T47D (cell line): ENCODE measurements around the gene GAS6.

Source experiments
- DNase-seq, 2 experiments: peaks; one replicate each; pipeline versions ENCODE4 v3.0.0 to v3.0.0-alpha.2; 2011 to 2012; ENCODE audit warnings: low read depth in 1 of 2, low spot score in 1 of 2
- JUND ChIP-seq: IDR thresholded peaks from 2 replicates; pipeline ENCODE4 v1.6.1; 2012; ENCODE audit warnings: low read depth
- in situ Hi-C: cut with HindIII; loops from 2 replicates; pipeline ENCODE4 v1.10.0; 2016; ENCODE audit warnings: low sequenced_read_pairs, low pct_unique_long_range_greater_than_20kb

Gene GAS6

GRCh38 chr13:113813749-113814434 lies 50.0 kb downstream of the GAS6 start:
- in situ Hi-C loops: no loop called here
- no peak for TF ChIP-seq JUND
- DNase-seq: peak; percentile 60 to 71

GRCh38 chr13:113813070-113813748 lies 50.7 kb downstream of the GAS6 start:
- TF ChIP-seq JUND: no peak
- in situ Hi-C loops: no loop called here
- no peak for DNase-seq

DNA sequence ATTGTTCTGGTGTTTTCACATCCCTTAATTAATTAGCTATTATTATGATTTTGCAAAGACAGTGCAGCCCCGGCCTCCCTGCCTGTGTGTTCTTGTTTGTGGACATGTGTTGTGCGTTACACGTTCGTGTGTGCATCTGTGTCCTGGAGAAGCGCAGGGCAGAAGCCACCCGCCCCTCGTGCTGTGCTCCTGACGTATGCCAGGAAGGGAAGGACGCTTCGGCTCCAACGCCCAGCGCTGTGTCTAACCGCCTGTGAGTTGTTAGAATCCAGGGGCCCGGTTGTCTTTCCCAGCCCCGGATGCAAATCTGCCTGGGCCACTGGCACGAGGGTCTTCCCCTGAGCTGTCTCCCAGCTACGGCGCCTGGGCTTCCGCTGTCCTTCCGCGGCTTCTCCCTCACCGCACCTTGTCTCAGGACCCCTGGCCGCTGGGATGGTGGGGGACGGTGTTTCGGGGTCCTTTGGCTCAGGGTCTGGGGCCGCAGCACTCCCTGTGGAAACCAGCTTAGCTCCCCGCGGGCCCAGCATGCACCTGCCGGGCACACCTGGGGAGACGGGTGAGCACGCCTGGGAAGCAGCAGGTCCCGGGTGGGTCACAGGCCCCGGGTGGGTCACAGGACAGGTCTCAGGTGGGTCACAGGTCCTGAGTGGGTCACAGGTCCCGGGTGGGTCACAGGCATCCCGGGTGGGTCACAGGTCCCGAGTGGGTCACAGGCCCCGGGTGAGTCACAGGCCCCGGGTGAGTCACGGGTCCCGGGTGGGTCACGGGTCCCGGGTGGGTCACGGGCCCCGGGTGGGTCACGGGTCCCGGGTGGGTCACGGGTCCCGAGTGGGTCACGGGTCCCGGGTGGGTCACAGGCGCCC lies 51.5 kb downstream of the GAS6 start:
- no peak for DNase-seq
- in situ Hi-C loops: no loop called here
- TF ChIP-seq JUND: no peak

DNA sequence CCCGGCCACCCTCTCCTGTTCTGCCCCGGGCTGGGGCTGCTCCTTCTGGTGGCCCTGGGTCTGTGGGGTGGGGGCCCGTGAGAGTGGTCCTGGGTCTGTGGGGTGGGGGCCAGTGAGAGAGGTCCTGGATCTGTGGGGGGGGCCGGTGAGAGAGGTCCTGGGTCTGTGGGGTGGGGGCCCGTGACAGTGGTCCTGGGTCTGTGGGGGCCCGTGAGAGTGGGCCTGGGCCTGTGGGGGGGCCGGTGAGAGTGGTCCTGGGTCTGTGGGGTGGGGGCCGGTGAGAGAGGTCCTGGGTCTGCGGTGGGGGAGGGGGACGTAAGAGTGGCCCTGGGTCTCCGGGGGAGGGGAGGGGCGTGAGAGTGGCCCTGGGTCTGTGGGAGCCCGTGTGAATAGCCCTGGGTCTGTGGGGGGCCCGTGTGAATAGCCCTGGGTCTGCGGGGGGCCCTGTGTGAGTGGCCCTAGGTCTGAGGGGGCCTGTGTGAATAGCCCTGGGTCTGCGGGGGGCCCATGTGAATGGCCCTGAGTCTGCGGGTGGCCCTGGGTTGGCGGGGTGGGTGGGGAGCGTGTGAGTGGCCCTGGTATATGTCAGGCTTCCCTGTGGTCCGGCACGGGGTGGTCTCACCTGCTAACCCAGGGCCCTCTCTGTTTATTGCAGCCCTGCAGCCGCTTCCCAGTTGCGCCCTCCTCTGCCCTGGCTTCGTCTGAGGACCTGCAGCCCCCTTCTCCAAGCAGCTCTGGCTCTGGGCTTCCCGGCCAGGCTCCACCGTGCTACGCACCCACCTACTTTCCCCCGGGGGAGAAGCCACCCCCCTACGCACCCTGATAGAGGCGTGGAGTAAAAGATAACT lies 52.6 kb downstream of the GAS6 start:
- in situ Hi-C loops: no loop called here
- no peak for DNase-seq
- TF ChIP-seq JUND: no peak

- DNase-seq: no peak
- in situ Hi-C loops: no loop called here
- no peak for TF ChIP-seq JUND
These were observed 53.2 kb downstream of the GAS6 start for GRCh38 chr13:113810640-113811039.

DNA sequence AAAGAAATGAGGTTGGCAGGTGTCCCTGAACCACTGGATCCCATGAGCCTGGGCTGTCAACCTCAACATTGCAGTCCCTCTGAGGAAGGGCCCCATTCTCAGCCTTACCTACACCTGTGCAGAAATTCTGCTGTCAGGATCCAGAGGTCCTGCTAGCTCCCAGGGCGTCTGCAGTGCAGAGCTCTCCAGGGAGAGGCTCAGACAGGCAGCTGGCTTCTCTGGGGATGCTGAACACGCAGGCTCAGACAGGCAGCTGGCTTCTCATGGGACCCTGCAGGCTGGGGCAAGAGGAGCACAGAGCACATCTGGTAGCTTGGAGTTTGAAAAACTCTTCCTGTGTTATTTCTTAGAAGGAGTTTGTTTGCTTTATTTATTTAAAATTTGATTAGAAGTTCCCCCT lies 53.9 kb downstream of the GAS6 start:
- TF ChIP-seq JUND: no peak
- in situ Hi-C loops: no loop called here
- no peak for DNase-seq

DNA sequence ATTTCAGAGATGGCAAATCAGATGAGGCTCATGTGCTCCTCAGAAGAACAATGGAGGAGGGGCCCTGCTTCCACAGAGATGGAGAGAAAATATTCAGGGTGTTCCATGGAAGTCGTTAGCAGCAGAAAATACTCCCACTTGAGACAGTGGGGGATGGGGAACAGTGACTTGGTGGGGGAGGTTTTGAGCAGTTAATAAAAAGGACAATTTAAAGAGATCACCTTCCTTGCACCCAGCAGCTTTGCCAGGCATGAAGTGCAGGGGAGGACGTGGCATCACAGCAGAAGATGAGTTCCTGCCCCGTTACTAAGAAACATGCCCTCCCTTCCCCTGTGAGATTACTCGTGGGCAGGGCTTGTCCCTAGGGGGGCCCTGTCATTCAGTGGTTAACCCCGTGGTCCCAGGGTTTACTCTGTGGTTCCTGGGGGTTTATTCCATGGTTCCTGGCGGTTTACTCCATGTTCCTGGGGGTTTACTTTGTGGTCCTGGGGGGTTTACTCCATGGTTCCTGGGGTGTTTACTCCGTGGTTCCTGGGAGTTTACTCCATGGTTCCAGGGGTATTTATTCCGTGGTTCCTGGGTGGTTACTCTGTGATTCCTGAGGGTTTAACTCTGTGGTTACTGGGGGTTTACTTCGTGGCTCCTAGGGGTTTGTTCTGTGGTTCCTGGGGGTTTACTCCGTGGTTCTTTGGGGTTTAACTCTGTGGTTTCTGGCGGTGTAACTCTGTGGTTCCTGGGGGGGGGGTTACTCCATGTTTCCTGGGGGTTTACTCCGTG lies 55.6 kb downstream of the GAS6 start:
- no peak for DNase-seq
- TF ChIP-seq JUND: no peak
- in situ Hi-C loops: no loop called here

- DNase-seq: no peak
- TF ChIP-seq JUND: no peak
- in situ Hi-C loops: no loop called here
These were observed 57.4 kb downstream of the GAS6 start for GRCh38 chr13:113806526-113806925.

DNA sequence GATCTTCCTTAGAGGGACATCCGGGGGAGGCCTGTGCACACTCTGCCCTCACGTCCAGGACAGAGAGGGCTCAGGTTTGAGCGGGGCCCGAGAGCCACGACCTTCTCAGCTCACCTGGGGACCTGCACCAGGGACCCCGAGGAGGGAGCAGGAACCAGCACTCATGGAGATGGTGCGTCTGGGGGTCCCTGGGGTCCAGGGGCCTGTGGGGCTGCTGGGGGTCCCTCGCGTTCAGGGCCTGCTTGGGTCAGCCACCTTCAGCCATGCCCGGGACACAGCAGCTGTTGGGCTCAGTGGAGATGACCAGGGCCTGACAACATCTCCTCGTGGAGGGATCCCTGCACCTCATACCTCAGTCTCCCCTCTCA lies 57.8 kb downstream of the GAS6 start:
- DNase-seq: no peak
- in situ Hi-C loops: no loop called here
- TF ChIP-seq JUND: no peak

- in situ Hi-C loops: no loop called here
- DNase-seq: no peak
- no peak for TF ChIP-seq JUND
These were observed 58.3 kb downstream of the GAS6 start for GRCh38 chr13:113805431-113806103.
